Measurements from ENCODE around the gene ALDH3B1. TPM values are rescaled to one million over a fixed set of nuclear protein-coding genes. Genes with fewer than 3 reads are reported as not detected.

The ALDH3B1 gene
- total and polyA plus RNA-seq, 2 of the 4 experiments (the other 2 are of a cell fraction): 11.8 to 22.8 TPM

GRCh38 chr11:68032003-68032402, 21.9 kb downstream of the ALDH3B1 start:
- Histone ChIP-seq H3K14ac (replicated peaks; ENCODE audit: low read depth, low read length) (peak overlapping the region; percentile 37; the same call in 1 of the 2 replicates), H4K8ac (ENCODE audit: low read depth in 2 of 2, low read length in 2 of 2) (peak overlapping the region in 1 of 2 experiments; percentile 30; a peak in 1 of 4 replicates), H2BK120ac (ENCODE audit: low read depth, low read length) (no peak overlapping the region), H3K79me1 (ENCODE audit: low read depth in 1 of 2, low read length in 2 of 2) (peaks cover 29 to 55% of the 10 kb centered on the region in 2 experiments), H3K36me3 (ENCODE audit: control insufficient read depth, insufficient read depth, low read length) (peaks cover 12% of the 10 kb centered on the region), H4K5ac (ENCODE audit: low read depth, low read length) (no peak overlapping the region), H4K20me1 (ENCODE audit: insufficient read depth, low read length) (no peaks in the 10 kb centered on the region), H3K9me3 (ENCODE audit: control insufficient read depth, insufficient read depth, low read length) (no peaks in the 10 kb centered on the region), H3K27ac (ENCODE audit: insufficient read depth, low read length) (no peak overlapping the region), H2AFZ (replicated peaks; ENCODE audit: low read length, poor library complexity) (no peak overlapping the region), H3K4me2 (ENCODE audit: low read depth, low read length) (peak overlapping the region; percentile 95), H3K9ac (ENCODE audit: low read depth, low read length) (no peak overlapping the region; the same call in 1 of the 2 replicates), H3K4ac (ENCODE audit: low read depth, low read length) (peak overlapping the region; percentile 70), H2BK5ac (ENCODE audit: low read depth, low read length, poor library complexity, severe bottlenecking) (no peak overlapping the region), H3K56ac (ENCODE audit: extremely low read depth, insufficient read depth, low read length) (no peak overlapping the region), H3K27me3 (ENCODE audit: control insufficient read depth, insufficient read depth, low read length) (no peaks in the 10 kb centered on the region), H3K9me1 (ENCODE audit: insufficient read depth, low read length) (peaks cover 7% of the 10 kb centered on the region), H3K4me1 (ENCODE audit: control insufficient read depth, insufficient read depth, low read length) (peaks cover 28% of the 10 kb centered on the region), H2BK20ac (ENCODE audit: low read depth, low read length) (no peak overlapping the region), H3K4me3 (ENCODE audit: insufficient read depth, low read depth, low read length) (no peak overlapping the region), H2BK15ac (ENCODE audit: low read depth, low read length) (no peak overlapping the region), H4K91ac (ENCODE audit: insufficient read depth, low read depth, low read length) (0 out of 2 replicates have a peak overlapping the region, but pooled peaks have one; percentile 39), H2AK9ac (replicated peaks; ENCODE audit: low read depth, low read length, poor library complexity) (peak overlapping the region; percentile 73), H2AK5ac (ENCODE audit: low read depth, low read length) (peak overlapping the region; percentile 32; the same call in 1 of the 2 replicates), H3K23ac (ENCODE audit: low read depth, low read length) (no peak overlapping the region), H3K18ac (ENCODE audit: low read depth, low read length) (no peak overlapping the region)
- intact Hi-C loops (cut with micrococcal nuclease) (no loop called here), dilution Hi-C loops (cut with HindIII; ENCODE audit: low sequenced_read_pairs, unreplicated experiment) (no loop called here), in situ Hi-C loops (cut with MboI; ENCODE audit: low sequenced_read_pairs) (no loop called here)
- POLR2A ChIA-PET (ENCODE audit: unreplicated experiment): interaction anchor here (0.6 kb wide), 1 partner anchor 18 kb away, joined by 3 read pairs; no protein-coding TSS in a partner anchor
- 100% methylated on average over 2 of the region's 9 CpGs; no CpG with 5 or more reads in 1 of the 2 experiments for WGBS, 2 experiments (ENCODE audit: extremely low coverage in 2 of 2, insufficient read length in 1 of 2)
- CTCF ChIA-PET: no interaction called here
- BruUV-seq (replicated peaks): no TSS peak
- TF ChIP-seq MAZ (IDR thresholded peaks at IDR 0.05; ENCODE audit: borderline replicate concordance, low read depth, low read length) (no peak), RFX5 (IDR thresholded peaks at IDR 0.05; ENCODE audit: low read depth, low read length) (no peak), BHLHE40 (IDR thresholded peaks at IDR 0.05; ENCODE audit: low read depth, low read length) (no peak), MAFK (IDR thresholded peaks at IDR 0.05; ENCODE audit: low read depth, low read length) (no peak), CEBPB (IDR thresholded peaks at IDR 0.05; ENCODE audit: low read depth, low read length) (no peak), CHD1 (IDR thresholded peaks at IDR 0.05; ENCODE audit: low read depth, low read length) (no peak), FOS (IDR thresholded peaks at IDR 0.05; ENCODE audit: low read depth, low read length) (no peak), RCOR1 (IDR thresholded peaks at IDR 0.05; ENCODE audit: insufficient replicate concordance, low read length) (no peak), SMC3 (IDR thresholded peaks at IDR 0.05; ENCODE audit: low read depth, low read length) (no peak), USF2 (IDR thresholded peaks at IDR 0.05; ENCODE audit: low read depth, low read length) (no peak), POLR2A (IDR thresholded peaks at IDR 0.05; ENCODE audit: low read depth, low read length) (no peak), MXI1 (IDR thresholded peaks at IDR 0.05; ENCODE audit: borderline replicate concordance, low read depth, low read length) (no peak), CTCF (conservative IDR thresholded peaks at IDR 0.05; ENCODE audit: low read depth, low read length) (no peak), NFE2L2 (IDR thresholded peaks at IDR 0.05; ENCODE audit: low read depth, low read length) (no peak), RAD21 (IDR thresholded peaks at IDR 0.05; ENCODE audit: low read length) (no peak), ELK1 (IDR thresholded peaks at IDR 0.05; ENCODE audit: borderline replicate concordance, low read depth, low read length) (no peak)
- ATAC-seq (ENCODE audit: low read depth) (no peak), DNase-seq (no peak)

Measured in IMR-90 (cell line).